Psoas muscle (tissue), 8 donors: ENCODE results near the gene PDE4D. TPM values are rescaled to one million over a fixed set of nuclear protein-coding genes. Genes with fewer than 3 reads are reported as not detected.

Experiments
- ATAC-seq, 4 donors: fragments of 200-7000 bp; cut with Tn5 transposase; one replicate each; pipeline ENCODE4 v1.9.1; 2020; ENCODE audit warnings: moderate library complexity in 3 of 4, mild to moderate bottlenecking in 2 of 4
- DNase-seq, 2 donors: peaks; one replicate each; pipeline ENCODE4 v3.0.0-alpha.2; 2020
- H3K27ac ChIP-seq: fragments of 200-600 bp; one replicate; pipeline ENCODE4 v1.8.0; 2022
- H3K27me3 ChIP-seq, 3 donors: fragments of 200-600 bp in 1 of 3; one replicate each; pipeline versions ENCODE4 v1.6.1 to v1.8.0; 2013 to 2022; ENCODE audit warnings: low read length in 2 of 3, mild to moderate bottlenecking in 2 of 3, moderate library complexity in 1 of 3; ENCODE audit not compliant: insufficient read depth in 3 of 3
- H3K36me3 ChIP-seq, 2 donors: fragments of 200-600 bp in 1 of 2; one replicate each; pipeline versions ENCODE4 v1.6.1 to v1.8.0; 2013 to 2022; ENCODE audit warnings: low read depth in 1 of 2, mild to moderate bottlenecking in 1 of 2, moderate library complexity in 1 of 2; ENCODE audit not compliant: insufficient read depth in 1 of 2
- H3K4me1 ChIP-seq: fragments of 200-600 bp; one replicate; pipeline ENCODE4 v1.8.0; 2022
- H3K4me3 ChIP-seq: fragments of 200-600 bp; one replicate; pipeline ENCODE4 v1.8.0; 2022; ENCODE audit warnings: mild to moderate bottlenecking
- H3K9me3 ChIP-seq: fragments of 200-600 bp; one replicate; pipeline ENCODE4 v1.8.0; 2022
- WGBS, 3 donors: extraction: QIAGEN DNeasy Blood & Tissue Kit; methylation state at CpG; one replicate each; pipeline versions ENCODE4 v1.1.6 to v1.1.7; 2013; 5-methylcytosine and 5-hydroxymethylcytosine counted together
- intact Hi-C, 2 donors: fragments of 100-400 bp; cut with DNase I; formaldehyde crosslinking; loops; one replicate each; pipeline versions ENCODE4 v1.11.0 to v1.14.2; 2022
- polyA plus RNA-seq, 3 donors: library from polyadenylated mRNA; stranded (reverse); fragments of 200-250 nt; gene quantifications; one replicate each; pipeline ENCODE4 v1.2.3, GENCODE V29; 2013
- total RNA-seq, 4 donors: library from RNA; stranded (reverse); fragmentation: NEBNext Ultra II Directional in 2 of 4; extraction: Animal tissue kit (Norgen Biotek cat#: 25700) in 2 of 4; gene quantifications; one replicate each; pipeline versions ENCODE4 v1.2.1 to v1.2.4, GENCODE V29; 2021 to 2023
- TF ChIP-seq, protein P1 (sequence below): fragments of 200-600 bp; IDR thresholded peaks from one replicate; pipeline ENCODE4 v1.8.0; 2022; ENCODE audit warnings: antibody characterized with exemption
- donor health status: healthy with polysubstance abuse.
- donor health status: DM: no; HTN: no; CAD: no; lungs with moderate emphysema.
- donor health status: Bipolar disorder and iron deficiency.
- donor health status: healthy.
- donor health status: DM: yes; HTN: yes; CAD: no.
- donor health status: DM: no; HTN: no; CAD: no.
- donor health status: DM: no; HTN: no; CAD: no.
- donor health status: DM: yes; HTN: yes; CAD: no.

PDE4D gene
- total and polyA plus RNA-seq, 7 donors, result 42.6 to 283 (median 88.7) TPM

DNA sequence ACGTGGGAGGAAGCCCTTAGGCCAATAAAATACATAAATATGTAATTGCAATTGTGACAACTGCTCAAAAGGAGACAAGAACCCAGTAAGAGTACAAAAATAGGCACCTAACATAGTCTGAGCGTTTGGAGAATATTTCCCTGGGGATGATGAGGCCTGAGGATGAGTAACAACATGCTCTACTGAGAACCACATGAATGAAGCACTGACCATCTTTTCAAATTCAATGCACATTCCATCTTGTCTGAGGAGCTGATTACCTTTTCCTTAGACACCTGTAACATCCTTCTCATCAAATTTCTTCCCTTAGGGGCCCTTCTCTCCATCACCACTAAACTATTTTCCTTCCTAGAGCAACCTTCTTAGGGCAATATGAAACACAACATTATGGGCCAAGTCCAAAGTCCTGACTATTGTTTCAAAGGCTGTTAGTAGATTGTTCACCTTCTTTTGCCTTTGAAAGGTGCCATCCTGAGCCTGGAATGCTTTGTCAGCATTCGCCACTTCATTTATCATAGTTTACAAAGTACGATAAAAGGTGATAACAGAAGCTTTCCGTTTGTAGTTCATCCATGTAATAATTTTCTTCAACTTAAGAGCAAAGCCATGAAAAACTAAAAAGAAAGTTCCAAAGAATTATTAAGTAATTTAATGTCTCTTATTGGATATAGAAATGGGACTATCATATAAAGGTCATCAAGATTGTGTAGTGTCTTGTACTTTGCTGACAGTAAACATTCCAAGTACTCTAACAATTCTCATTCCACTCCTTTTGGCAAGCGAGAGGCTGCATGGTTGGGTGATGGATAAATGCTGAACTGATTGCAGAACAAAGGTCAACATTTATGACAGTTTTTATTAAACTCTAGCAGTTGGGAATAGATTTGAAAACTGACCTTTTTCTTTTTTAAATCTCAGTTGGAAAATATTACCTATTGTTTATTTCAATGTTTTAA lies 471.3 kb downstream of the PDE4D start:
- DNase-seq (no peak), ATAC-seq (no peak)
- intact Hi-C loops, result no loop called here
- 61 to 74% (median 64%) methylated on average over 6 of the region's 6 CpGs for WGBS, 3 donors
- Histone ChIP-seq H3K4me3 (no peak overlapping the region), H3K27me3 (no peaks in the 10 kb centered on the region), H3K4me1 (peaks cover 23% of the 10 kb centered on the region), H3K27ac (no peak overlapping the region), H3K36me3 (no peaks in the 10 kb centered on the region), H3K9me3 (no peaks in the 10 kb centered on the region)
- TF ChIP-seq, protein P1, sequence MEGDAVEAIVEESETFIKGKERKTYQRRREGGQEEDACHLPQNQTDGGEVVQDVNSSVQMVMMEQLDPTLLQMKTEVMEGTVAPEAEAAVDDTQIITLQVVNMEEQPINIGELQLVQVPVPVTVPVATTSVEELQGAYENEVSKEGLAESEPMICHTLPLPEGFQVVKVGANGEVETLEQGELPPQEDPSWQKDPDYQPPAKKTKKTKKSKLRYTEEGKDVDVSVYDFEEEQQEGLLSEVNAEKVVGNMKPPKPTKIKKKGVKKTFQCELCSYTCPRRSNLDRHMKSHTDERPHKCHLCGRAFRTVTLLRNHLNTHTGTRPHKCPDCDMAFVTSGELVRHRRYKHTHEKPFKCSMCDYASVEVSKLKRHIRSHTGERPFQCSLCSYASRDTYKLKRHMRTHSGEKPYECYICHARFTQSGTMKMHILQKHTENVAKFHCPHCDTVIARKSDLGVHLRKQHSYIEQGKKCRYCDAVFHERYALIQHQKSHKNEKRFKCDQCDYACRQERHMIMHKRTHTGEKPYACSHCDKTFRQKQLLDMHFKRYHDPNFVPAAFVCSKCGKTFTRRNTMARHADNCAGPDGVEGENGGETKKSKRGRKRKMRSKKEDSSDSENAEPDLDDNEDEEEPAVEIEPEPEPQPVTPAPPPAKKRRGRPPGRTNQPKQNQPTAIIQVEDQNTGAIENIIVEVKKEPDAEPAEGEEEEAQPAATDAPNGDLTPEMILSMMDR, result no peak

DNA sequence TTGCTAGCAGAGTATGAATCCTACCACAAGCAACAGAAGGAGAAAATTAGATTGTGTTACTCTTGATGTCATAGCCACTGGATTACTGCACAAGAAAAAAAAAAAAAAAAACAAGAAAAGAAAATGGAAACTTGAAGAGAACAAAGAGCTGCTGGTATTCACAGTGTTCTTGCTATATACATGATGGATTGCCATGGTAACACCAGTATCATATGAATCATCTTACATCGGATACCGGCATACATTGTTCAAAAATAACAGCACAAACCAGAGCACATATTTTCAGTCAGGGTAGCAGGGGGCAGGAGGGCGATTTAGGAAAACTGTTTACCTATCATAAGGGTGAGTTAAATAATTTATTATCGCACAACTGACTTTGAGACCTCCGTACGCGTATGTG lies 472.9 kb downstream of the PDE4D start:
- Histone ChIP-seq H3K36me3 (no peaks in the 10 kb centered on the region), H3K27me3 (no peaks in the 10 kb centered on the region), H3K9me3 (no peaks in the 10 kb centered on the region), H3K4me3 (no peak overlapping the region), H3K4me1 (peaks cover 29% of the 10 kb centered on the region), H3K27ac (no peak overlapping the region)
- DNase-seq (no peak), ATAC-seq (no peak)
- TF ChIP-seq, protein P1, result no peak
- intact Hi-C loops, result no loop called here
- WGBS, 3 donors, result 81 to 86% (median 83%) methylated on average over 7 of the region's 7 CpGs

DNA sequence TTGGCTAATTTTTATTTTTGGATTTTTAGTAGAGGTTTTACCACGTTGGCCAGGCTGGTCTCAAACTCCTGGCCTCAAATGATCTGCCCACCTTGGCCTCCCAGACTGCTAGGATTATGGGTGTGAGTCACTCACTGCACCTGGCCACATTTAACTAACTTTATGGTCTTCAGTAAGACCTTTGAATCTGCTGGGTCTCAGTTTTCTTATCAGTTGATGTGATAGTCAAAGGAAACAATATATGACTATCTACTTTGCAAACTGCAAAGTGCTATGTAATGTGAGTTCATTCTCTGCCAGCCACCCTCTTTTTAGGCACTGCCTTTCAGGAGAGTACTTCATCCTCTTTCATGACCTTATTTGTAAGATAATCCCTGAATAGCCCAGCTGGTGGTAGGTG lies 474.7 kb downstream of the PDE4D start:
- DNase-seq, result no peak
- TF ChIP-seq, protein P1, result no peak
- Histone ChIP-seq H3K4me1 (peaks cover 29% of the 10 kb centered on the region), H3K9me3 (no peaks in the 10 kb centered on the region), H3K27me3 (no peaks in the 10 kb centered on the region), H3K36me3 (no peaks in the 10 kb centered on the region), H3K27ac (peak overlapping the region; percentile 34), H3K4me3 (no peak overlapping the region)
- WGBS, 3 donors, result 22 to 25% (median 24%) methylated on average over 1 of the region's 1 CpG
- intact Hi-C loops, result no loop called here
- peak in 3 of 4 donors; percentile 23 to 45 (median 32) for ATAC-seq

DNA sequence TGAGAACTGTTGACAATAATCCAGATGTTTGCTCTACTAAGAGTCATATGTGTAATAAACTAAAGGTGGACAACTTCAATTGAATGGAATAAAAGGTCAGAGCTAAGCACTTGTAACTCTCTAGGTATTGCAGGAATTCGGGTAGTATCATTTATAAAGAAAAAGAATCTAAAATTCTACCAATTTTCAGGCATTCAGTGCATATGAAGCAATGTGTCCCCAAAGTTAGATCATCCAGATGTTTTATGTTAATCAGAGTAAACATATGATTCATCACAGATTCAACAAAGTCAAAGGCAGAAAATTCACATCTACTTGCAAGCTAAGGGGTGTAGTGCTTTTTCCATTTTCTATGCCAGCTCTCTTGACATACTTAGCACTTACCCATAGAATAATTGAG lies 477.1 kb downstream of the PDE4D start:
- DNase-seq, result no peak
- Histone ChIP-seq H3K36me3 (no peaks in the 10 kb centered on the region), H3K9me3 (no peaks in the 10 kb centered on the region), H3K4me3 (no peak overlapping the region), H3K27ac (no peak overlapping the region), H3K27me3 (no peaks in the 10 kb centered on the region), H3K4me1 (peaks cover 23% of the 10 kb centered on the region)
- no peak for ATAC-seq
- TF ChIP-seq, protein P1, result no peak
- 69 to 78% (median 75%) methylated on average over 1 of the region's 1 CpG for WGBS, 3 donors
- intact Hi-C loops, result no loop called here
